A673 (cell line): Measurements from ENCODE around the gene C2orf68. TPM values are rescaled to one million over a fixed set of nuclear protein-coding genes. Genes with fewer than 3 reads are reported as not detected.

Experiments used
- BruUV-seq: library from RNA; stranded (reverse); fragments of 400-500 nt; replicated peaks from 2 replicates; lab custom pipeline; 2021; lab: Mats Ljungman, UMichigan
- CTCF ChIA-PET: fragments of 300-600 bp; sonication (Branson Sonifier 250); formaldehyde crosslinking; loops from one replicate; lab custom pipeline; 2022; ENCODE audit warnings: antibody characterized with exemption; lab: Charles Lee
- POLR2A ChIA-PET: fragments of 300-600 bp; sonication (Branson Sonifier 250); formaldehyde crosslinking; loops from one replicate; lab custom pipeline; 2022; ENCODE audit warnings: antibody characterized with exemption; ENCODE audit not compliant: low non-redundant PET; lab: Charles Lee
- DNase-seq: peaks from one replicate; pipeline ENCODE4 v3.0.0-alpha.2; 2015; ENCODE audit warnings: low spot score
- H3K27ac ChIP-seq: fragments of 200-600 bp; sonication (generic); 2 replicates; pipeline ENCODE4 v1.5.1; 2016; ENCODE audit warnings: mixed run types, low read depth, mild to moderate bottlenecking, mixed read lengths, antibody characterized with exemption, low read length; ENCODE audit not compliant: poor library complexity, severe bottlenecking
- H3K27me3 ChIP-seq: fragments of 200-600 bp; sonication (generic); replicated peaks from 2 replicates; pipeline ENCODE4 v1.6.1; 2017; ENCODE audit warnings: mixed run types, low read depth, mild to moderate bottlenecking, mixed read lengths, antibody characterized with exemption, low read length; ENCODE audit not compliant: insufficient read depth, poor library complexity
- H3K36me3 ChIP-seq: fragments of 200-600 bp; sonication (generic); 2 replicates; pipeline ENCODE4 v1.6.1; 2016; ENCODE audit warnings: mixed run types, mild to moderate bottlenecking, mixed read lengths, antibody characterized with exemption, low read length; ENCODE audit not compliant: insufficient read depth, poor library complexity, severe bottlenecking
- H3K4me1 ChIP-seq: fragments of 200-600 bp; sonication (generic); 2 replicates; pipeline ENCODE4 v1.6.1; 2017; ENCODE audit warnings: mixed run types, mild to moderate bottlenecking, mixed read lengths, antibody characterized with exemption, low read length; ENCODE audit not compliant: insufficient read depth, poor library complexity, severe bottlenecking
- H3K4me3 ChIP-seq: fragments of 200-600 bp; sonication (generic); 2 replicates; pipeline ENCODE4 v1.5.1; 2016; ENCODE audit warnings: low read depth, mixed run types, mild to moderate bottlenecking, mixed read lengths, low read length; ENCODE audit not compliant: poor library complexity, severe bottlenecking
- H3K9me3 ChIP-seq: fragments of 200-600 bp; sonication (generic); 2 replicates; pipeline ENCODE4 v1.6.1; 2016; ENCODE audit warnings: mixed run types, low read depth, mild to moderate bottlenecking, mixed read lengths, antibody characterized with exemption, low read length; ENCODE audit not compliant: poor library complexity, severe bottlenecking
- EZH2 ChIP-seq: fragments of 200-600 bp; sonication (generic); IDR thresholded peaks from 2 replicates; pipeline ENCODE4 v1.6.1; 2017; ENCODE audit warnings: borderline replicate concordance, low read depth, mild to moderate bottlenecking, mixed read lengths, antibody characterized with exemption, low read length; ENCODE audit not compliant: poor library complexity, severe bottlenecking
- intact Hi-C: fragments of 100-400 bp; cut with micrococcal nuclease; formaldehyde crosslinking; loops from one replicate; pipeline ENCODE4 v1.10.0; 2022; ENCODE audit not compliant: unreplicated experiment
- total RNA-seq: library from RNA; stranded (reverse); gene quantifications from 2 replicates; pipeline ENCODE4 v1.2.3, GENCODE V29; 2021
- TF ChIP-seq, protein P1 (sequence below): fragments of 300-800, 200-600 bp; sonication (generic); conservative IDR thresholded peaks from 2 replicates; pipeline ENCODE4 v1.5.1; 2017; ENCODE audit warnings: low read depth, mild to moderate bottlenecking, antibody characterized with exemption, low read length, moderate library complexity, mixed read lengths

The C2orf68 gene
- total RNA-seq, 1 experiment from 2014 or later = 46.4 TPM

DNA sequence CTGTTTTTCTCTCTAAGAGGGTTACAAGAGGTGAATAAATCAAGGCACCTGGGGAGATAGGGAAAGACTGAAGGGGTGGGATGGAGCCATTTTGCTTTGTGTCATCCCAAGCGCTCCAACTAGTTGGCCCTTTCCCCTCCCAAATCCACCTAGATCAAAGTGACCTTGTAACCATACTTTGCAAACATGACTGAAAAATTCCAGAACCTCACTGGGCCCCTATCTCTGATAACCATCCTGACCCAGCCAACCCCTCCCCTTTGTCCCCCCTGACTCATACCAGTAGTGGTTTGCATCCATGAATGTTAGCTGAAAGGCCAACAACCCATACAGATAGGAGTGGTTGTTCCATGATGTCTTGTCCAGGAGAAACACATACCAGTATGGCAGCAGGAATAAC, 53.7 kb downstream of the C2orf68 start:
- no peak for DNase-seq
- BruUV-seq = no TSS peak
- Histone ChIP-seq H3K9me3 (no peaks in the 10 kb centered on the region), H3K4me1 (peaks cover 15% of the 10 kb centered on the region), H3K4me3 (no peak overlapping the region), H3K36me3 (peaks cover 34% of the 10 kb centered on the region), H3K27me3 (no peaks in the 10 kb centered on the region), H3K27ac (no peak overlapping the region)
- POLR2A ChIA-PET = no interaction called here
- intact Hi-C loops = loop anchor here (10.0 kb wide), 1 partner anchor 493 kb away; no protein-coding TSS in a partner anchor
- CTCF ChIA-PET = no interaction called here
- TF ChIP-seq, protein P1, sequence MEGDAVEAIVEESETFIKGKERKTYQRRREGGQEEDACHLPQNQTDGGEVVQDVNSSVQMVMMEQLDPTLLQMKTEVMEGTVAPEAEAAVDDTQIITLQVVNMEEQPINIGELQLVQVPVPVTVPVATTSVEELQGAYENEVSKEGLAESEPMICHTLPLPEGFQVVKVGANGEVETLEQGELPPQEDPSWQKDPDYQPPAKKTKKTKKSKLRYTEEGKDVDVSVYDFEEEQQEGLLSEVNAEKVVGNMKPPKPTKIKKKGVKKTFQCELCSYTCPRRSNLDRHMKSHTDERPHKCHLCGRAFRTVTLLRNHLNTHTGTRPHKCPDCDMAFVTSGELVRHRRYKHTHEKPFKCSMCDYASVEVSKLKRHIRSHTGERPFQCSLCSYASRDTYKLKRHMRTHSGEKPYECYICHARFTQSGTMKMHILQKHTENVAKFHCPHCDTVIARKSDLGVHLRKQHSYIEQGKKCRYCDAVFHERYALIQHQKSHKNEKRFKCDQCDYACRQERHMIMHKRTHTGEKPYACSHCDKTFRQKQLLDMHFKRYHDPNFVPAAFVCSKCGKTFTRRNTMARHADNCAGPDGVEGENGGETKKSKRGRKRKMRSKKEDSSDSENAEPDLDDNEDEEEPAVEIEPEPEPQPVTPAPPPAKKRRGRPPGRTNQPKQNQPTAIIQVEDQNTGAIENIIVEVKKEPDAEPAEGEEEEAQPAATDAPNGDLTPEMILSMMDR = no peak
- no peak for TF ChIP-seq EZH2

DNA sequence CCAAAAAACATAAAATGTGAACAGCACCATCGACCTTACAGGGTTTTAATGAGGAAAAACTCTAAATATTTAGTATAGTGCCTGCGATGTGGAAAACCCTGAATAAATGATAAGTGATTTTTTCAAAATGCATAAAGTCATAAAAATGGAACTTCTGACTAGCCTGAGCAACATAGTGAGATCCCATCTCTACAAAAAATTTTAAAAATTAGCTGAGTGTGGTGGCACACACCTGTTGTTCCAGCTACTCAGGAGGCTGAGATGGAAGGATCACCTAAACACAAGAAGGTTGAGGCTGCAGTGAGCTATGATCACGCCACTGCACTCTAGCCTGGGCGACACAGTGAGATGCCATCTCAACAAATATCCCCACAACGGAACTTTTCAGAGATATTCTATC, 54.7 kb downstream of the C2orf68 start:
- no TSS peak for BruUV-seq
- Histone ChIP-seq H3K9me3 (no peaks in the 10 kb centered on the region), H3K27me3 (no peaks in the 10 kb centered on the region), H3K4me3 (no peak overlapping the region), H3K27ac (no peak overlapping the region), H3K4me1 (peaks cover 11% of the 10 kb centered on the region), H3K36me3 (peaks cover 42% of the 10 kb centered on the region)
- POLR2A ChIA-PET = no interaction called here
- TF ChIP-seq EZH2 = no peak
- TF ChIP-seq, protein P1 = no peak
- CTCF ChIA-PET = no interaction called here
- intact Hi-C loops = loop anchor here (10.0 kb wide), 1 partner anchor 492 kb away; no protein-coding TSS in a partner anchor
- DNase-seq = no peak

Other genes with a start within 250 kb of the C2orf68 start
- gene CAPG, start 201.7 kb downstream of the C2orf68 start, total RNA-seq = 152 and 156 TPM in 2 replicates
- 0.52 and 1.1 TPM in 2 replicates for gene SH2D6, start 193.4 kb downstream of the C2orf68 start, total RNA-seq
- 355 and 408 TPM in 2 replicates for gene MAT2A, start 72.9 kb downstream of the C2orf68 start, total RNA-seq
- 60.5 and 61.8 TPM in 2 replicates for gene GGCX, start 50.6 kb downstream of the C2orf68 start, total RNA-seq
- not detected in 2 replicates for gene VAMP8, start 34.5 kb downstream of the C2orf68 start, total RNA-seq
- 2.1 and 3.8 TPM in 2 replicates for gene VAMP5, start 27.6 kb downstream of the C2orf68 start, total RNA-seq
- gene RNF181, start 16.3 kb downstream of the C2orf68 start, total RNA-seq = 78.5 and 99.1 TPM in 2 replicates
- 6.4 and 6.6 TPM in 2 replicates for gene TMEM150A, start 9.4 kb downstream of the C2orf68 start, total RNA-seq
- gene USP39, start 4.1 kb upstream of the C2orf68 start, total RNA-seq = 99.1 and 101 TPM in 2 replicates
- not detected in 2 replicates for gene SFTPB, start 56.1 kb upstream of the C2orf68 start, total RNA-seq
- not detected in 2 replicates for gene GNLY, start 82.3 kb upstream of the C2orf68 start, total RNA-seq
- 4.3 and 4.6 TPM in 2 replicates for gene ATOH8, start 141.9 kb upstream of the C2orf68 start, total RNA-seq